ENCODE data around the gene IL4. TPM values are rescaled to one million over a fixed set of nuclear protein-coding genes. Genes with fewer than 3 reads are reported as not detected.
A peak's percentile ranks its signal among the peaks of the same experiment; 100 is the strongest.

IL4 gene
- total RNA-seq, 1 donor from 2014 or later: not detected

GRCh38 chr5:132665574-132666080, 8.2 kb upstream of the IL4 start:
- Histone ChIP-seq H3K9me3 (ENCODE audit: insufficient read depth, low read depth, low read length) (no peaks in the 10 kb centered on the region), H3K4me3 (ENCODE audit: insufficient read depth, low read depth, low read length) (no peak overlapping the region), H4K20me1 (ENCODE audit: insufficient read depth, low read length) (no peaks in the 10 kb centered on the region), H3K9ac (ENCODE audit: low read length) (no peak overlapping the region), H2AFZ (ENCODE audit: low read depth, low read length) (no peak overlapping the region), H3K79me2 (ENCODE audit: insufficient read depth, low read length) (no peaks in the 10 kb centered on the region), H3K4me1 (ENCODE audit: insufficient read depth, low read length) (no peaks in the 10 kb centered on the region), H3K27me3 (ENCODE audit: insufficient read depth, low read length) (no peaks in the 10 kb centered on the region), H3K27ac (ENCODE audit: low read depth, low read length) (no peak overlapping the region), H3K36me3 (ENCODE audit: insufficient read depth, low read length) (no peaks in the 10 kb centered on the region), H3K4me2 (ENCODE audit: low read length) (no peak overlapping the region)
- H3K4me3 Mint-ChIP-seq (ENCODE audit: unreplicated experiment): peak overlapping the region; percentile 60
- peaks cover 31% of the 10 kb centered on the region for H3K4me1 Mint-ChIP-seq (ENCODE audit: low read depth, unreplicated experiment)
- H3K9me3 Mint-ChIP-seq (ENCODE audit: unreplicated experiment): peaks cover 5% of the 10 kb centered on the region
- H3K27me3 Mint-ChIP-seq (ENCODE audit: low read depth, unreplicated experiment): peaks cover 9% of the 10 kb centered on the region
- DNase-seq (ENCODE audit: low read depth) (no peak), FAIRE-seq (no peak)
- no peaks in the 10 kb centered on the region for H3K36me3 Mint-ChIP-seq (ENCODE audit: low read depth, unreplicated experiment)
- no peak overlapping the region for H3K27ac Mint-ChIP-seq (ENCODE audit: unreplicated experiment)
- TF ChIP-seq EZH2 (IDR thresholded peaks at IDR 0.05; ENCODE audit: insufficient read depth, low read length): no peak
- TF ChIP-seq CTCF (IDR thresholded peaks at IDR 0.05; ENCODE audit: insufficient read depth, low read depth, low read length): no peak

- Mint-ChIP-seq H3K9me3 (ENCODE audit: unreplicated experiment) (peaks cover 5% of the 10 kb centered on the region), H3K27me3 (ENCODE audit: low read depth, unreplicated experiment) (peaks cover 5% of the 10 kb centered on the region)
- no peaks in the 10 kb centered on the region for H3K36me3 ChIP-seq (ENCODE audit: insufficient read depth, low read length)
Measured at GRCh38 chr5:132666310-132667123, 7.3 kb upstream of the IL4 start.

More at GRCh38 chr5:132666310-132667123, 7.3 kb upstream of the IL4 start:
- H2AFZ ChIP-seq (ENCODE audit: low read depth, low read length): no peak overlapping the region
- H3K4me1 ChIP-seq (ENCODE audit: insufficient read depth, low read length): no peaks in the 10 kb centered on the region
- no peaks in the 10 kb centered on the region for H4K20me1 ChIP-seq (ENCODE audit: insufficient read depth, low read length)
- H3K4me3 ChIP-seq (ENCODE audit: insufficient read depth, low read depth, low read length): no peak overlapping the region
- H3K9ac ChIP-seq (ENCODE audit: low read length): no peak overlapping the region
- DNase-seq (ENCODE audit: low read depth): no peak
- no peaks in the 10 kb centered on the region for H3K9me3 ChIP-seq (ENCODE audit: insufficient read depth, low read depth, low read length)
- H3K4me2 ChIP-seq (ENCODE audit: low read length): no peak overlapping the region
- no peak overlapping the region for H3K4me3 Mint-ChIP-seq (ENCODE audit: unreplicated experiment)
- H3K27ac Mint-ChIP-seq (ENCODE audit: unreplicated experiment): no peak overlapping the region
- no peaks in the 10 kb centered on the region for H3K36me3 Mint-ChIP-seq (ENCODE audit: low read depth, unreplicated experiment)
- TF ChIP-seq CTCF (IDR thresholded peaks at IDR 0.05; ENCODE audit: insufficient read depth, low read depth, low read length) (no peak), EZH2 (IDR thresholded peaks at IDR 0.05; ENCODE audit: insufficient read depth, low read length) (no peak)
- FAIRE-seq: no peak
- no peaks in the 10 kb centered on the region for H3K27me3 ChIP-seq (ENCODE audit: insufficient read depth, low read length)
- peaks cover 25% of the 10 kb centered on the region for H3K4me1 Mint-ChIP-seq (ENCODE audit: low read depth, unreplicated experiment)
- no peak overlapping the region for H3K27ac ChIP-seq (ENCODE audit: low read depth, low read length)
- H3K79me2 ChIP-seq (ENCODE audit: insufficient read depth, low read length): no peaks in the 10 kb centered on the region
